ENCODE results near the gene ANAPC13.

GRCh38 chr3:134533493-134533892 lies 47.7 kb upstream of the ANAPC13 start:
- no peak for TF ChIP-seq POLR2AphosphoS5 (IDR thresholded peaks at IDR 0.05)
- TF ChIP-seq POLR2A (IDR thresholded peaks at IDR 0.05) = no peak
- no peak for TF ChIP-seq CTCF (IDR thresholded peaks at IDR 0.05)

Measured in breast epithelium (tissue), 3 donors.